Coronary artery (tissue), 2 donors: ENCODE results near the gene GDAP1L1.

Source experiments
- DNase-seq: peaks from one replicate; pipeline ENCODE4 v3.0.0-alpha.2; 2017; ENCODE audit warnings: low spot score
- H3K27ac ChIP-seq, 2 donors: fragments of 200-600 bp; sonication (generic); one replicate each; pipeline ENCODE4 v1.5.1; 2016 to 2019
- H3K4me3 ChIP-seq: fragments of 200-600 bp; sonication (generic); 2 replicates; pipeline ENCODE4 v1.5.1; 2016; ENCODE audit warnings: mild to moderate bottlenecking, moderate library complexity
- TF ChIP-seq, protein P1 (sequence below): fragments of 200-600 bp; sonication (generic); IDR thresholded peaks from one replicate; pipeline ENCODE4 v1.5.1; 2019; ENCODE audit warnings: antibody characterized with exemption

Gene GDAP1L1

DNA sequence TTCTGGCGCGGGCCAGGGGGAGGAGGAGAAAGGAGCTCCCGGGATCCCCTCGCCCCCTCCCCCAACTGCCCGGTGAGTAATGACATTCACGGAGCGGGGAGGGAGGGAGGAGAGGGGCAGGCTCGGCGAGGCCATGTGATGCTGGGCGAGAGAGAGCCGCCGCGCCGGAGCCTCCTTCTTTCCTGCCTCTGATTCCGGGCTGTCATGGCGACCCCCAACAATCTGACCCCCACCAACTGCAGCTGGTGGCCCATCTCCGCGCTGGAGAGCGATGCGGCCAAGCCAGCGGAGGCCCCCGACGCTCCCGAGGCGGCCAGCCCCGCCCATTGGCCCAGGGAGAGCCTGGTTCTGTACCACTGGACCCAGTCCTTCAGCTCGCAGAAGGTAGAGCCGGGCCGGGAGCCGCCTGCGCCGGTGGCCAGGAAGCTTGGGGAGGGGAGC is at the start of gene GDAP1L1:
Gene GDAP1L1 (plus strand): TSS at position 178 of the 441 bp plus-strand sequence. CDS start 27 bp downstream, at position 205.
- H3K27ac ChIP-seq, result no peak within 1 kb of the TSS
- peak within 1 kb of the TSS; percentile 63 for H3K4me3 ChIP-seq
- TF ChIP-seq, protein P1, sequence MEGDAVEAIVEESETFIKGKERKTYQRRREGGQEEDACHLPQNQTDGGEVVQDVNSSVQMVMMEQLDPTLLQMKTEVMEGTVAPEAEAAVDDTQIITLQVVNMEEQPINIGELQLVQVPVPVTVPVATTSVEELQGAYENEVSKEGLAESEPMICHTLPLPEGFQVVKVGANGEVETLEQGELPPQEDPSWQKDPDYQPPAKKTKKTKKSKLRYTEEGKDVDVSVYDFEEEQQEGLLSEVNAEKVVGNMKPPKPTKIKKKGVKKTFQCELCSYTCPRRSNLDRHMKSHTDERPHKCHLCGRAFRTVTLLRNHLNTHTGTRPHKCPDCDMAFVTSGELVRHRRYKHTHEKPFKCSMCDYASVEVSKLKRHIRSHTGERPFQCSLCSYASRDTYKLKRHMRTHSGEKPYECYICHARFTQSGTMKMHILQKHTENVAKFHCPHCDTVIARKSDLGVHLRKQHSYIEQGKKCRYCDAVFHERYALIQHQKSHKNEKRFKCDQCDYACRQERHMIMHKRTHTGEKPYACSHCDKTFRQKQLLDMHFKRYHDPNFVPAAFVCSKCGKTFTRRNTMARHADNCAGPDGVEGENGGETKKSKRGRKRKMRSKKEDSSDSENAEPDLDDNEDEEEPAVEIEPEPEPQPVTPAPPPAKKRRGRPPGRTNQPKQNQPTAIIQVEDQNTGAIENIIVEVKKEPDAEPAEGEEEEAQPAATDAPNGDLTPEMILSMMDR, result no peak
- DNase-seq, result no peak

DNA sequence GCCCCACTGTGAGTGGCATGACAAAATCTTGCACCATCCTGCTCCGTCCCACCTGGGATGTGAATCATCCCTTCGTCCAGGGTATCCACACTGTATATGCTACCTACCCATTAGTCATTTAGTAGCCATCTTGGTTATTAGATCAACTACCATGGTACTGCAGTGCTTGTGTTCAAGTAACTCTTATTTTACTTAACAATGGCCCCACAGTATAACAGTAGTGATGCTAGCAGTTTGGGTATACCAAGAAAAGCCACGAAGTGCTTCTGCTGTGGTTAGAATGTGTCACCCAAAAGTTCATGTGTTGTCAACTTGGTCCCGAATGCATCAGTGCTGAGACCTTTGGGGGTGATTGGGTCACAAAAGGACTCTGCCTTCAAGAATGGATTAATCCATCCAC is 48.2 kb upstream of the GDAP1L1 start:
- H3K4me3 ChIP-seq, result no peak overlapping the region
- H3K27ac ChIP-seq, result no peak overlapping the region
- TF ChIP-seq, protein P1, result no peak
- no peak for DNase-seq

DNA sequence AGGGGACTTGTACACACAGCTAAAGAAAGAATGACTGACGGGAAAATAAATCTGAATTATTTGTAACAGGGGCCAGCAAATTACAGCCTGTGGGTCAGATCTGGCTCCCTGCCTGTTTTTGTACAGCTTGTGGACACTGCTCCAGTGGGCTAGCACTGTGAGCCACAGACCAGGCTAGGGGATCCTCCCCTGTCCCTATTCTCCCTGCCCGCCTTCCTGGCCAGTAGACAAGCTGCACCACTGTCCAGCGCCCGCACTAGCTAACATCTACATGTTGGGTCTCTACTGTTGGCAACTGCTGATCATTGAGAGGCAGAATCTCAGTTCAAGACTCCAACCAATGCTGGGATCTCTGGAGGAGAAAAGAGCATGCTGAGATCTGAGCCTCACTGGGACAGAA is 47.2 kb upstream of the GDAP1L1 start:
- peak overlapping the region; percentile 5 to 44 for H3K27ac ChIP-seq

DNA sequence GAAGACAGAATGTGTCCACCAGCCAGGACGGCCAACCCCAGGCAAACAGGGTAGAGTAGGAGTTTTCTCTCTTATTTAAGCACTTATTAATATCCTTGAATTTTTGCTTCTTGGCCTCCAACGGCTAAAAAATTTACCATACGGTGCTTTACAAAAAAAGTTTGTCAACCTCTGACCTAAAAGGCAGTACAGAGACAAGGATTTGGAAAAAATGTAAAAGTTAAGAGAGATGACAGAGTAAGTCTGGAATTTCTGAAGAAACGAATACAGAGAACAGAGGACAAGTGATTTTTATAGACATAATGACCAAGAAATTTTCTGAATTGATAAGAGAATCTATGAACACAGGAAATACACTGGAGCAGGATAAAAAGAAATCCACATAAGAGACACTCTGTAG is 46.7 kb upstream of the GDAP1L1 start:
- TF ChIP-seq, protein P1, result no peak
- H3K4me3 ChIP-seq, result no peak overlapping the region
- DNase-seq, result no peak
- peak overlapping the region in 1 of 2 donors; percentile 44 for H3K27ac ChIP-seq

More for the DNA sequence above, 47.2 kb upstream of the GDAP1L1 start:
- TF ChIP-seq, protein P1, result no peak
- no peak for DNase-seq
- H3K4me3 ChIP-seq, result no peak overlapping the region

DNA sequence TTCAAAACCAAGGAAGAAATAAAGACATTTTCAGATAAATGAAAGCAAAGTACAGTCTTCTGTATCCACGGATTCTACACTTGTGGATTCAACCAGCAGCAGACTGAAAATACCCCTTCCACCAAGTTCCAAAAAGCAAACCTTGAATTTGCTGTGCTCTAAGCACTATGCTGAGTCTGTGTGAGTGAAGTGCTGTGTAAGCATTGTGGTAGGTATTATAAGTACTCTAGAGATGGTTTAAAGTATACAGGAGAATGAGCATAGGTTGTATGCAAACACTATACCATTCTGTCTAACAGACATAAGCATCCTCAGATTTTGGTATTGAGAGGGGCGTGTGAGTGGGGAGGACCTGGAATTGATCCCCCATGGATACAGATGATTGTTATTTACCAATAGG is 46.1 kb upstream of the GDAP1L1 start:
- H3K4me3 ChIP-seq, result no peak overlapping the region
- no peak overlapping the region for H3K27ac ChIP-seq
- no peak for DNase-seq
- TF ChIP-seq, protein P1, result no peak

DNA sequence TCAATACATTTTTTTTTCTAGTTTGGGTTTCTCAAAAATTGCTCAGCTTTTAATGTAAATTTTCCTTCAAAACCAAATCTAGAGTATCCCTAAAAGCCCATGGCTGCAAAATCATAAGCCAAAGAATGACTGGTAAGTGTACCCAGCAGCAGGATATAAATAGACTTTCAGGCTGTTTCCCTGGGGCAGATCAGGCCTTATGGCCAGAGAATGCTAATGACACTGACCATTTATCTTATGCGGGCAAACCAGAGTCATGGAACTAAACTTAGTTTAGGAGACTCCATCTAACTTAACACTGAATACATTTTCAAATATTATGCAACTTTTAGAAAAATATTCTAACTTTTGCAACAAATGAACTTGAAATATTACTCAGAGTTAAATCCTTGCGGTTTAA is 43.9 kb upstream of the GDAP1L1 start:
- H3K27ac ChIP-seq, result peak overlapping the region in 1 of 2 donors; percentile 33
- no peak overlapping the region for H3K4me3 ChIP-seq
- no peak for DNase-seq
- TF ChIP-seq, protein P1, result no peak

DNA sequence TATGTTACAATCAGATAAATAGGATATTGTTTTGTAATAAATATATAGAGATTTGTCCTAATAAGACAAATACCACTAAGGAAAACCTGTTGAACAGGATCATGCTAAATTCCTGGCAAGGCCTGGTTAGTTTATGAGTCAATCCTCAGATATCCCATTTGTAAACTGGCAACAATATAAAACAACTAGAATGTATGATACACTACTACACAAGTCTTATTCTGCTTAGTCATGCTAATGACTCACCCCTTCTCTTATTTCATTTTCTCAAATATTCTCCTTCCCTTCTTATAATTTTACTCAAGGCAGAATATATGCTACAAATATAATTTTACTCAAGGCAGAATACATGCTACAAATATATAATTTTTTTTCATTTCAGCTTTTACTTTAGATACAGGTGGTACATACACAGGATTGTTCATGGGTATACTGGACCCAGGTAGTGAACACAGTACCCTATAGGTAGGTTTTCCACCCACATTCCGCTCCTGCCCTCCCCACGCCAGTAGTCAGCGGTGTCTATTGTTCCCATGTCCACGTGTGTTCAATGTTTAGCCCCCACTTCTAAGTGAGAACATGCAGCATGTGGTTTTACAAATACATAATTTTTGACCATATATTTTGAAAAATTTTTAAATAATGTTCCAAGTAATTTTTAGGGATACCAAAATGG is 42.8 kb upstream of the GDAP1L1 start:
- peak overlapping the region; percentile 56 to 64 for H3K27ac ChIP-seq
- no peak overlapping the region for H3K4me3 ChIP-seq
- no peak for DNase-seq
- TF ChIP-seq, protein P1, result no peak
